Testis (tissue), 2 donors: ENCODE results near the gene PRKN.

Source experiments
- POLR2A ChIP-seq: fragments of 450-650 bp; IDR thresholded peaks from one replicate; pipeline ENCODE4 v1.6.1; 2017; ENCODE audit warnings: antibody characterized with exemption, mild to moderate bottlenecking, moderate library complexity
- TF ChIP-seq, protein P1 (sequence below), 3 experiments: fragments of 450-650 bp in 2 of 3; fragments of 200-600 bp in 1 of 3; sonication (generic) in 1 of 3; IDR thresholded peaks; one replicate each; pipeline ENCODE4 v1.5.1; 2016 to 2019; ENCODE audit warnings: antibody characterized with exemption in 3 of 3, mild to moderate bottlenecking in 2 of 3, moderate library complexity in 1 of 3

GRCh38 chr6:161347125-161347524 lies 1380.4 kb downstream of the PRKN start:
- no peak for TF ChIP-seq POLR2A
- TF ChIP-seq, protein P1, sequence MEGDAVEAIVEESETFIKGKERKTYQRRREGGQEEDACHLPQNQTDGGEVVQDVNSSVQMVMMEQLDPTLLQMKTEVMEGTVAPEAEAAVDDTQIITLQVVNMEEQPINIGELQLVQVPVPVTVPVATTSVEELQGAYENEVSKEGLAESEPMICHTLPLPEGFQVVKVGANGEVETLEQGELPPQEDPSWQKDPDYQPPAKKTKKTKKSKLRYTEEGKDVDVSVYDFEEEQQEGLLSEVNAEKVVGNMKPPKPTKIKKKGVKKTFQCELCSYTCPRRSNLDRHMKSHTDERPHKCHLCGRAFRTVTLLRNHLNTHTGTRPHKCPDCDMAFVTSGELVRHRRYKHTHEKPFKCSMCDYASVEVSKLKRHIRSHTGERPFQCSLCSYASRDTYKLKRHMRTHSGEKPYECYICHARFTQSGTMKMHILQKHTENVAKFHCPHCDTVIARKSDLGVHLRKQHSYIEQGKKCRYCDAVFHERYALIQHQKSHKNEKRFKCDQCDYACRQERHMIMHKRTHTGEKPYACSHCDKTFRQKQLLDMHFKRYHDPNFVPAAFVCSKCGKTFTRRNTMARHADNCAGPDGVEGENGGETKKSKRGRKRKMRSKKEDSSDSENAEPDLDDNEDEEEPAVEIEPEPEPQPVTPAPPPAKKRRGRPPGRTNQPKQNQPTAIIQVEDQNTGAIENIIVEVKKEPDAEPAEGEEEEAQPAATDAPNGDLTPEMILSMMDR (IDR thresholded peaks at IDR 0.05): no peak
